RWPE1 (cell line): Measurements from ENCODE around the gene ABCC4.

ENCODE experiments used
- CTCF ChIA-PET: fragments of 350-600 bp; sonication (Branson Sonifier 250); formaldehyde crosslinking; extraction: SDS; loops from one replicate; lab custom pipeline; 2021; lab: Yijun Ruan, JAX
- POLR2A ChIA-PET: fragments of 400-600 bp; formaldehyde crosslinking; extraction: SDS; loops from one replicate; lab custom pipeline; 2020; ENCODE audit warnings: antibody characterized with exemption; ENCODE audit not compliant: low non-redundant PET; lab: Yijun Ruan, JAX
- DNase-seq: peaks from one replicate; pipeline ENCODE4 v3.0.0; 2012; ENCODE audit warnings: low spot score
- H3K27ac ChIP-seq: fragments of 450-650 bp; 2 replicates; pipeline ENCODE4 v1.5.1; 2017
- CTCF ChIP-seq: fragments of 450-650 bp; conservative IDR thresholded peaks from 2 replicates; pipeline ENCODE4 v1.5.1; 2017; ENCODE audit warnings: low read depth, mild to moderate bottlenecking

The ABCC4 gene

GRCh38 chr13:95140502-95140901, 160.7 kb downstream of the ABCC4 start:
- ChIA-PET CTCF (interaction anchor here (0.7 kb wide), 1 partner anchor 405 kb away, joined by 3 read pairs; no protein-coding TSS in a partner anchor), POLR2A (no interaction called here)
- H3K27ac ChIP-seq: no peak overlapping the region
- DNase-seq: no peak
- TF ChIP-seq CTCF: no peak

GRCh38 chr13:95138876-95139585, 162.2 kb downstream of the ABCC4 start:
- H3K27ac ChIP-seq: no peak overlapping the region
- no peak for TF ChIP-seq CTCF
- DNase-seq: no peak
- ChIA-PET POLR2A (no interaction called here), CTCF (no interaction called here)

GRCh38 chr13:95137096-95137495, 164.2 kb downstream of the ABCC4 start:
- no peak for DNase-seq
- ChIA-PET POLR2A (no interaction called here), CTCF (no interaction called here)
- H3K27ac ChIP-seq: no peak overlapping the region
- no peak for TF ChIP-seq CTCF

GRCh38 chr13:95136638-95137037, 164.6 kb downstream of the ABCC4 start:
- CTCF ChIA-PET: interaction anchor here (0.7 kb wide), 1 partner anchor 16 kb away, joined by 3 read pairs; no protein-coding TSS in a partner anchor
- H3K27ac ChIP-seq: no peak overlapping the region
- TF ChIP-seq CTCF: no peak
- DNase-seq: no peak
- POLR2A ChIA-PET: no interaction called here

GRCh38 chr13:95133498-95133897, 167.8 kb downstream of the ABCC4 start:
- ChIA-PET POLR2A (no interaction called here), CTCF (interaction anchor here (0.6 kb wide), 1 partner anchor 93 kb away, joined by 3 read pairs; no protein-coding TSS in a partner anchor)
- H3K27ac ChIP-seq: no peak overlapping the region
- DNase-seq: no peak
- no peak for TF ChIP-seq CTCF

- no peak for TF ChIP-seq CTCF
- CTCF ChIA-PET: interaction anchor here (0.6 kb wide), 1 partner anchor 26 kb away, joined by 3 read pairs; no protein-coding TSS in a partner anchor
- POLR2A ChIA-PET: no interaction called here
- DNase-seq: no peak
- no peak overlapping the region for H3K27ac ChIP-seq
Observed at GRCh38 chr13:95129004-95129403, 172.2 kb downstream of the ABCC4 start.
